GM19324 (cell line): ENCODE measurements around the gene CCDC57.

Experiments used
- ATAC-seq: cut with Tn5 transposase; IDR thresholded peaks from one replicate; pipeline ENCODE4 v1.9.1; 2021; ENCODE audit warnings: mild to moderate bottlenecking, moderate library complexity; ENCODE audit not compliant: unreplicated experiment, low FRiP score

Gene CCDC57

DNA sequence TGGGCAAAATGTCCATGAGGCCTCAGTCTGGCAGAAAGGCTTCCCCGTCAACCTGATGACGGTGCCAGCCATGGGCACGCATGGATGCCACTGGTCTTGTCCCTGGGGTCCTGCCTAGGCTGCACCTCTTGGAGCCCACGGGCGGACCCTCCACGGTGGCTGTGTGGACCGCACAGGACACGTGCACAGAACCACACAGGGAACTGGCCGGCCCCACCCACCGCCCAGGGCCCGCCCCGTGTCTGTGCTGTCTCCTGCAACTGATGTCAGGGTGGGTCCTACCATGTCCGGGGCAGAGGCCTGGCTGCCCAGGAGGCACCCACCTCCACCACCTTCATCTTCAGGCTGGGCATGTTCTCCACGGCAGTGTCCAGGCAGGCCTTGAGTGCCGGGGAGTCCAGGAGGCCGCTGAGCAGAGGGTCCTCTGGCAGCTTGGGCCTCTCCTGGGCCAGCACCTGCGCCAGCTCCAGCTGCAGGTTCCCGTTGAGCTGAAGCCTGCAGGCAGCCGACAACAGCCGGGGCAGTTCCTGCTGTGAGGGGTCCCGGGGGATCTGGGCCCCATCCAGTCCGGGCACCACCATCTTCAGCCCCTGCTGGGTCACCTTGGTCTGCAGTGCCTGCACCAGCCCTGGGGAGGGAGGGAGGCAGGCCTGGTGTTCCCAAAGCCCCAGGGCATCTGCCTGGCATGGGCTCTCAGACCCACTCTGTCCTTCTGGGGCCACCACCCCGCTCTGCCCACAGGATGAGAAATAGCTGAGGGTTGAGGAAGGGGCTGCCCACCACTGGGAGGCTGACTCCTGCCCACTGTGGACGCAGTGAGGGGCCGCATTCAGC is 126.5 kb downstream of the CCDC57 start:
- no peak for ATAC-seq

DNA sequence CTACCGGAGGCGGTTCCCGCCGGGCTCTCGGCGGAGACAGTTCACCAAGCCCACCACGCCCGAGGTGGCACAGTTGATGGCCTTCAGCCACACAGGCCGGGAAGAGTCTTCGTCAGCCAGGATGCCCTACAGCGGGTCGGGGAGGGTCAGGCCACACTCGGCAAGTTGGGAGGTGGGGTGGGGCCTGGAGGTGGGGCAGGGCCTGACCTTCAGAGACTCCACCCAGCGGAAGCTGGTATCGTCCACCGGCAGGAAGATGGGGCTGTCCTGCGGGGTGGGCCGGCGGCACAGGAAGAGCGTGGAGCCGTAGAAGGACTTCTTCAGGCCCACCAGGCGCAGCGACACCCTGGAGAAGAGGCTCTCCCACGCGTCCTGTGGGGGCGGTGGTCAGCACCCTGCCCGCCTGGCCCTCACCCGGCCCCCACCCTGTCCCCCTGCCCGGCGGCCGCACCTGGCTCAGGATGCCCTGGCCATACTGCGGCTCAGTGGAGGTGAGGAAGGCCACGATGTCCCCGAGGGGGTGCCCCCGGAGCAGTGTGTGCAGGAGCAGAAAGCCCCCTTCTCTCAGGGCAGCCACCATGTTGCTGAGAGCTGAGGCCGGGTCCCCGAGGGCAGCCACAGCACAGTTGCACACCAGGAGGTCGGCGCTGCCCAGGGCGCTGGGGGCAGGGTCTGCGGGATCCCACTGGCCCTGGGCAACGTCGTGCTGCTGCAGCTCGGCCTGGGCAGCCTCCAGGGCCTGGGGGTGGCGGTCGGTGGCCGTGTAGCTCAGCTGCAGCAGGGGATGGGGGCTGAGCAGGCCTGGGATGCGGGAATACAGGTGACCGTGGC is 127.4 kb downstream of the CCDC57 start:
- no peak for ATAC-seq

DNA sequence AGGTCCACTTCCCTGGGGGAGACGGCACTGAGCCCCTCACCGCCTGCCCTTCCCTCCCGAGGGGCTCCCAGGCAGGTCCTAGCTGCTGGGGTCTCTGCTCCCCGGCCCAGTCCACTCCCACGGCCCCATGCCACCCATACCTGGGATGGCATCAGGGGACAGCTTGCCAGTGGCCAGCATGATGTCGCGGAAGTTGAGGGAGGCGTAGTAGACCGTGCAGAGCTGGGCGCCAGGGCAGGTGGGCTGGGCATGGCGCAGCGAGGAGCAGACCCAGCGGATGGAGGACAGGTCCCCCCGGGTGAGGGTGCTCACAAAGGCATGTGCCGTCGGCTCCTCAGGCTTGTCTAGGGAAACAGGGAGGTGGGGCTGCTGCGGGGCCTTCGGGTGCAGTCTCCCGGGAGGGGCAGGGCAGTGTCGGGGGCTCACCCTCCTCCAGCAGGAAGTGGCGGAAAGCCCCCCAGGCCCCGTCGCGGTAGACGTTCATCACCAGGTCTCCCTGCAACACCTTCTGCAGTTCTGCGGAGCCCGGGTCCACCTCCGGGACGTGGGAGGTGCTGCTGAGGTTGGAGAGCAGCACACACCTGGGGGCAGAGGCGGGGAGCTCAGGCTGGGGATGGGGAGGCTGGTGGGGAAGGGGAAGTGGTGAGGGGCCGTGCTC is 128.1 kb downstream of the CCDC57 start:
- no peak for ATAC-seq

DNA sequence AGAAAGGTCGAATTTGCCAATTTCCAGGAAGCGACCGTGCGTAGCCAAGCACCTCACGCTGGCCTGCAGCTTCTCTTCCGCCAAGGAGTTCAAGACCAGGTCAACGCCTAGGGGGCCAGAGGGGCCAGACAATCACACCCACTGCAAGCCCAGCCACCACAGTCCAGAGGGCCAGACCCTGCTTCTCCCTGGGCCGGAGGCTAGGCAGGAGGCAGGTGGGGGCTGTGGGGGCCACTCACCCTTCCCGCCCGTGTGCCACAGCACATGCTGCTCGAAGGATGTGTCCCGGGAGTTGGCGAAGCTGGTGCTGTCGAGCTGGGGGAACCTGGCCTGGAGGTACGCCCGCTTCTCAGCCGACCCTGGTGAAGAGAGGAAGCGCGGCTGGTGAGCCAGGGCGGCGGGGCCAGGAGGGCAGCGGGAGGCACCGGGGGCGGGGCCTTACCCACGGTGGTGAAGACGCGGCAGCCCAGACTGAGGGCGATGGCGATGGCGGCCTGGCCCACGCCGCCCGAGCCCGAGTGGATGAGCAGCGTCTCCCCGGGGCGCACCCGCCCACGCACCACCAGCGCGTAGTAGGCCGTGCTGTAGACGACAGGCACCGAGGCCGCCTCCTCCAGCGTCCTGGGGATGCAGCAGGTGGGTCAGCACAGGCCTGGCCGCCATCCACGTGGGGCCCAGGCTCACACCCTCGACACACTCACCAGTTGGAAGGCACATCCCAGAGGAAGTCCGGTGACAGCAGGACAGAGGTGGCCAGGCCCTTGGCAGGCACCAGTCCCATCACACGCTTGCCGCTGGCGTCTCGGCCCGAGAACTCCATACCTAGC is 128.9 kb downstream of the CCDC57 start:
- ATAC-seq = no peak

DNA sequence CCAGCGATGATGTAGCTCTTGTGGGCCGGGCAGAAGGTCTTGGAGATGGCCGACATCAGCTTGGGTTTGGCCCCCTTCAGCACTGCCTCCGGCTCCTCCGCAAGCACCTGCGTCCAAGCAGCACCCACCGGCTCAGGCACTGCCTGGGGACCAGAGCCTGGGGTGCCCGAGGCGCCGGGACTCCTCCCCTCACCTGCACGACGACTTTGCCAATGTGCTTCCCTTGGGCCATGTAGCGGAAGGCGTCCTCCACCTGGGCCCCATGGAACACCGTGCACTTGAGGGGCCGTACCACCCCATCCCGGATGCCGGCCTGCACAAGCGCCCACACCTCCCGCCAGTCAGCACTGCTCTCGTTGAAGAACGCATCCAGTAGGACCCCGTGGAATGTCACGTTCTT is 129.6 kb downstream of the CCDC57 start:
- ATAC-seq = no peak

DNA sequence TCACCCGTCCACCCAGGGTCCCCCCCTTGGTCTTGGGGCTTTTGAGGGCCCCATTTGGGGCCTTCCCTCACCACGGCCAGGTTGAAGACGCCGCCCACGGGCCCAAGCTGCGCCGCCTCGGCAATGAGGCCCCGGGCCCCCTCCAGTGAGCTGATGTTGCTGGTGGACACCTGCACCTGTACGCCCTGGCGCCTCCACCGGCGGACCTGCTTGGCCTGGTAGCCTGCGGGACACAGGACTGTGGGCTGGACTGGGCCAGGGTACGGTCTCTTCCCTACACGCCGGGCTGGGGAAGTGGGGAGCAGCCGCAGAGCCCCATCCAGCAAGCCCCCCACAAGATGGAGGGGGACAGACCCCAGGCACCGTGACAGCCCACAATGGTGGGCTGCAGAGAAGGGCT is 130.2 kb downstream of the CCDC57 start:
- ATAC-seq = no peak

DNA sequence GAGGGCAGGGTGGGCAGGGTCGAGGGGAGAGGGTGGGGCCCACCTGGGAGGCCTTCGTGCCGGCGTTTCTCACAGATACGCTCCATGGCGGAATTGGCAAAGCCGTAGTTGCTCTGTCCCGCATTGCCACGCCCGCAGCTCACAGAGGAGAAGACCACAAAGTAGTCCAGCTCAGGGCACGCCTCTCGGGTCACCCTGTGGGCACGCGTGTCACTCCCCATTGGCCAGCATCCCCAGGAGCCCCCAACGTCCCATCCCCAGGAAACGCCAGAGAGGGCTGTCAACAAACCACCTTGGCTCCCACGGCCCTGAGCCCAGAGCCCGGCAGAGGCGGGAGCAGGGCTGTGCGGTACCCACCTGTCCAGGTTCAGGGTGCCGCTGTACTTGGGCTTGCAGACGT is 130.7 kb downstream of the CCDC57 start:
- ATAC-seq = no peak

DNA sequence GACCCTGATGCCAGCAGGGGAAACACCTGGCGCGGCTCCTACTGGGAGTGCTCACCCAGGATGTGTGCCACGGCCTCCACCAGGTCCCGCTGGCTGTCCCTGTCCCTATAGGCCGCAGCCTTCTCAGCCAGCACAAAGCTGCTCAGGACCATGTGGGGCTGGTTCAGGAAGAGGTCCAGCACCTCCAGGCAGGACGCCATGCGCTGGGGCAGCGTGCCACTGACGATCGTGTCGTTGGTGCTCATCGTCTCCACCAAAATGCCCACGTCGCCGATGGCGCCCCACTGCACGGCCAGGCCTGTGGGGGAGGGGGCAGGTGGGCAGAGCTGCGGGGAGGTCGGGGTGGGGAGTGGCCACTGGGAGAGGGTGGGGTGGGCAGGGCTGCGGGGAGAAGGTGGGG is 131.1 kb downstream of the CCDC57 start:
- no peak for ATAC-seq

DNA sequence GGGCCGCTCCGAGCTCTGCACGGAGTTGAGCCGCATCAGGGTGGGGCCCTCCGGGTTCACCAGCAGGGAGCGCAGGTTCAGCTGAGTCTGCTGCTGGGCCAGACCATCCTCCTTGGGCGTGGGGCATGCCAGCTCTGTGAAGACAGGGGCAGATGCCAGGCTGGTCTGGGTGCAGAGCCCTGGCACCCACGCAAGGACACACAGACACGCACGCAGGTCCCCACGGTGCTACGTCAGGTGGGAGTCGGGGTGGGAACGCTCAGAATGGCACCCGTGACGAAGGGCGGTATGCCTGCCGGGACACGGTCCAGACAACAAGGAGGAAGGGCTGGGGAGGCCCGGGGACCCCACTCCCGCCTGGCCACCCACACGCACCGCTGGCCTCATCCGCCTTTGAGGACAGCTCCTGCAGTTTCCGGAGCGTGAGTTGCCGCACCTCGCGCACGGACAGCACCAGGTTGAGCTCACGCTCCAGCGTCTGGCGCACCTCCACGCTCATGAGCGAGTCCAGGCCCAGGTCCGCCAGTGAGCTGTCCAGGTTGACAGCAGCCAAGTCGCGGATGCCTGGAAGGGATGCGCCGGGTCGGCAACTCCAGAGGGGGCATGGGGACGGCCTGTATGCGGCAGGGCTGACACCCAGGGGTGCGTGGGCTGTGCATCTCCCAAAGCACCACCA is 131.7 kb downstream of the CCDC57 start:
- ATAC-seq = no peak

DNA sequence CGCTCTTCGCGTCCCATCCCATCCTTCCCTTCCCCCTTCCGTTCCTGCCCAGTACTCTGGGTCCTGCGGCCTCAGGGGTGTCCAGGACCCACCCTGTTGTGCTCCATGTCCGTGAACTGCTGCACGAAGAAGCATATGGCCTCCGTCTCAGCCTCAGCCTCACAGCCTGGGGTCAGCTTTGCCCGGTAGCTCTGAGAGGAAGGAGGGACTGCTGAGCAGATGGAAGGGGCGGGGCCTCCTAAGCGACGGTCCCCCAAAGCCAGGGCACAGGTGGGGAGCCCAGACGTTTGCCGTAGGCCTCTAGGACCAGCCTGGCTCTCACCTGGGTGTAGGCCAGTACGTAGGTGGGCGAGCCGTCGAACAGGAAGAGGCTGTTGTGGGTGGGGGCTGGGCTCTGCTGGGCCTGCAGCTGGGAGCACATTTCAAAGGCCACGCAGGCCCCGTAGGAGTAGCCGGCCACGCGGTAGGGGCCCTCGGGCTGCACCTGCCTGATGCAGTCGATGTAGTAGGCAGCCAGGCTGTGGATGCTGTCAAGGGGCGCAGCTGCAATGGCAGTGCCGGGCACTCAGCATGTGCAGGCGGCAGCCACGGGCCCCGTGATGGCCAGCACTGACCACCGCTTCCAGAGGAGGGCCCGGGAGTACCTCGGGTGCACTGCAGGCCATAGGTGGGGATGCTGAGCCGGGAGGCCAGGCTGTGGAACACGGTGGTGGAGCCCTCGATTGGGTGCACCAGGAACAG is 132.4 kb downstream of the CCDC57 start:
- no peak for ATAC-seq

DNA sequence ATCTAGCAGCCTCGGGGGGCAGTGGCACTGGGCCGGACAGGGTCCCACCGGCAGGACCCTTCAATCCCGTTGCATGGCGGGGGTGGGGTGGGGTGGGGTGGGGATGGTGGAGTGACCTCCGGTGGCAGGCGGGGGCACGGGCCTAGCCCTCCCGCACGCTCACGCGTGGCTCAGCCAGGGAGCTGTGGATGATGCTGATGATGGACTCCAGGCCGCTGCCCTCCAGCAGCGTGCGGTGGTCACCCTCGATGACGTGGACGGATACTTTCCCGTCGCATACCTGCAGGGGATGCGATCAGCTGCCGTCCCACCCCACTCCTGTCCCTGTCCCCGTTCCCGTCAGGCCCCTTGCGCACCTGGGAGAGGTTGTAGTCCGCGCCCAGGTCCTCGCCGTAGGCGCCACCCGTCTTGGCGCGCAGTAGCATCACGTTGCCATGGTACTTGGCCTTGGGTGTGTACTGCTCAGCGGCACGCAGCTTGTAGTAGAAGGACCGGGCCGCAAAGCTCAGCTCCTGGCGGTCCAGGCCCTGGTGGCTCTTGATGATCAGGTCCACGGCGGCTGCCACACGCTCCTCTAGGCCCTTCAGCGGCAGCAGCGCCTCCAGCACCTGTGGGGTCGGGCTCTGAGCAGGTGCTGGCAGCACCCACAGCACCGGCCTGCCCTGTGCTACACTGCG is 133.5 kb downstream of the CCDC57 start:
- no peak for ATAC-seq

DNA sequence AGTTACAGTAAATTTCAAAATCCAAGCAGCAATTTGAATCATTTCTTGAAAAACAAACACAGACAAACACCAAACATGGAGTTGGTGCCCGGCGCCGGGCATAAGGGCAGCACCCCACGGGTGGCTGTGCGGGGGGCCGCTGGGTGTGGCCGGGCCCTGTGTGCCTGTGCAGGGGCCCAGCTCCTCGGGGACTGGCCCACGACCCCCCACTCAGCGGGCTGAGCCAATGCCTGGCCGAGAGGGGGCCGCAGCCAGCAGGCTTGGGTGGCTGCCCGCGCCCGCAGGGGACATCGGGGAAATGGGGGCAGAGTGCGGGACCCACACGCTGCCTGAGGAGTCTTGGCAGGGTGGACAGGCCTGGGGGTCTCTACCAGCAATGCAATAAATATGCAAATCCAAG is 134.2 kb downstream of the CCDC57 start:
- ATAC-seq = no peak

DNA sequence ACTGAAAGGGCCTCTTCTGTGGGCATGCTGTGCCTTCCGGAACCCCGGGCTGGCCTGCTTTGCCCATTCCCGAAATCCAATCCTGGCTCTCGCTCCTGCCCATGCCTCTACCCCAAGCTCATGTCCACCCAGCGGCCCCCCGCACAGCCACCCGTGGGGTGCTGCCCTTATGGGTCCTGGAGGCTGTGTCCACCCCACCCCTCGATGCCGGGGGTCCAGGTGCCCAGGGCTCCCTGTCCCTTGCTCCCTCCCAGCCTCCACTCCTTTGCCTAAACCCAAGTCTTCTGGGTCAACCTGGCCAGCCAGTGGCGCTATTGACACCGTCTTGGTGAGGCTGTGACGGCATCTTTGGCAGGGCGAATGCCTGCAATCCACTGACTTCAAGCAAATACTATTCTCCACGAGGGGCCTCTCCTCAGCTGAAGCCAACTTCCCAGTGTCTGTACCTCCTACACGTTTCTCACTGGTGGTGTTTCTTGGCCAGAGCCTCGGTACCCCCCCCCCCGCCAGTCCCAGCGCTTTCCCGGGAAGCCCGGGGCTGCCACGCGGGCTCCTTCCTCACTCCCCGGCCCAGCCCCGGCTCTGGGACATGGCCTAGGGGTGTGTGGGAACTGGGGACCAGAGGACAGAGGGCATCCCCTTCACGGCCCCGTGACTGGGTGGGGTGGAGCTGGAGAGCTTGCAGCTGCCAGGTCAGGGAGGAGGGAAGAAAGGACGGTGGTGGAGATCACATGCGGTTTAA is 134.9 kb downstream of the CCDC57 start:
- no peak for ATAC-seq

DNA sequence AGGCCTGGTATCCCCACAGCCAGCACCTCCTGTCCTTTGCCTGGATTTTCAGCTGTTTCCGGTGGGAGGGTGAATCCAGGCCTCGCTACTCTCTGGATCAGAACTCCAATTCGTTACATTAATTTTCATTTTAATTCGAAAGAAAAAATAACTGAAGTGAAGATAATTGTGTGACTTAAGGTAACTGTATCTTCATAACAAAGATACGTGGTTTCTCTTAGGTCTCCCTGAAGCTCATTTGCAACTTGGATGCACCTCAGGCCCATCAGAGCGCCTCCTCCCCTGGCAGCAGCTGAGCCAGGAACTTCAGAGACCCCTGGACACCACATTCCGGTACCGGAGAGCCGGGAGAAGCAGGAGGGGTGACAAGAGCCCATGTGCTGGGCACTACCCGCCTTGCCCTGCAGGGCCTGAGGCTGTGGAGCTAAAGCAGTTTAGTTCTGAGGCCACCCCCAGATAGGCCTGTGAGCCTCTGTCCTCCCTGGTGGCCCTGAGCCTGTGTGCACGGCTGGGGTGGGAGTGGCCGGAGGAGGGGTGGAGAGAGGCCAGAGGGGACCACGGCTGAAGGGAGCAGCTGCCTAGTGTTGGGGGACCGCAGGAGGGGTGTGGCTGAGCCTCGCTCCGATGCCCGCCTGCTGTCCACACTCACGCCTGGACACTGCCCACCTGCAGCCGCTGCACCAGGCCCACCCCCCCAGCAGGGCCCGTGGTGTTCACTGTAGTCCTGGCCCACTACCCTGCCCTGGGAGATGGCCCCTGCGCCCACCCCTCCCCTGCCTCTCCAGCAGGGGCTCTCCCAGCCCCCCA is 135.7 kb downstream of the CCDC57 start:
- no peak for ATAC-seq

DNA sequence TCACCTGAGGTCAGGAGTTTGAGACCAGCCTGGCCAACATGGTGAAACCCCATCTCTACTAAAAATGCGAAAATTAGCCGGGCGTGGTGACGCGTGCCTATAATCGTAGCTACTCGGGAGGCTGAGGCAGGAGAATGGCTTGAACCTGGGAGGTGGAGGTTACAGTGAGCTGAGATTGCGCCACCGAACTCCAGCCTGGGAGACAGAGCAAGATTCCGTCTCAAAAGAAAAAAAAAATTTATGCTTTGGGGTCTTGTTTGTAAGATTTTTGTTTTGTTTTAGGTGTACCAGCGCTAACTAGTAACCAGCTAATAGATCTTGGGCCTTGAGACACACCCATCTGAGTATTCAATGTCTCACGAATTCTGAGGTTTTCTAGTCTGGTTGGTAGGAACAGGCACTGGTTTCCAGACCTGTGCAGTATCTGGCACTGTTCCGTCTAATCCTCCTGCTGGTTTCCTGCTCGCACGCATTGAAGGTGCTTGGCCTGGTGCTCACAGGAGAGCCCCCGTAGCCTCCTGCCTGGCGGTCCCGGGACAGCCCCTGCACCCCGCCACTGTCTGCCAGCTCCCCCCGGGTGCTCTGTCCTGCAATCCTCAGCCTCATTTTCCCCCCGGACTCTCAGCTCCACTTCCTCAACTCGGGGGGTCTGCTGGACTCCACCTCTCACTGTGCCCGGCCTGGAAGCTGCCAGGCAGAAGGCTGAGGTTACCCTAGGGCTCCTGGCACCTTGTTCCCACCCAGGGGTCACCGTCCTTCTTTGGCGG is 136.4 kb downstream of the CCDC57 start:
- no peak for ATAC-seq

DNA sequence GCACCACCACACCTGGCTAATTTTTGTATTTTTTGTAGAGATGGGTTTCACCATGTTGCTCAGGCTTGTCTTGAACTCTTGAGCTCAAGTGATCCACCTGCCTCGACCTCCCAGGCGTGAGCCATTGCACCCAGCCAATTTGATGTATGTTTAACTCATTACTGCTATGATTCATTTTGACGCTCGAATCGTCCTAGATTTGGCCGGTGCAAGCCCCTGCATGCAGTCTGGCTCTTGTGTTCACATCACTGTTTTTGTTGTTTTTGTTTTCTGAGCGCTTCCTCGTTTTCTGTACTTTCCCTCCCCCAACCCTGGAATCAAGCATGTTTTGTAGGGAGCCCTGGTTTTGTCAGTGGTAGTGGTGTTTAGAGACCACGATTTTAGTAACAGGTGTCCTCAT is 139.2 kb downstream of the CCDC57 start:
- no peak for ATAC-seq
